ENCODE measurements around the gene PCP4.

GRCh38 chr21:39952265-39952664 lies 85.0 kb downstream of the PCP4 start:
- no peak for TF ChIP-seq POLR2A (IDR thresholded peaks at IDR 0.05)
- TF ChIP-seq, protein P1, sequence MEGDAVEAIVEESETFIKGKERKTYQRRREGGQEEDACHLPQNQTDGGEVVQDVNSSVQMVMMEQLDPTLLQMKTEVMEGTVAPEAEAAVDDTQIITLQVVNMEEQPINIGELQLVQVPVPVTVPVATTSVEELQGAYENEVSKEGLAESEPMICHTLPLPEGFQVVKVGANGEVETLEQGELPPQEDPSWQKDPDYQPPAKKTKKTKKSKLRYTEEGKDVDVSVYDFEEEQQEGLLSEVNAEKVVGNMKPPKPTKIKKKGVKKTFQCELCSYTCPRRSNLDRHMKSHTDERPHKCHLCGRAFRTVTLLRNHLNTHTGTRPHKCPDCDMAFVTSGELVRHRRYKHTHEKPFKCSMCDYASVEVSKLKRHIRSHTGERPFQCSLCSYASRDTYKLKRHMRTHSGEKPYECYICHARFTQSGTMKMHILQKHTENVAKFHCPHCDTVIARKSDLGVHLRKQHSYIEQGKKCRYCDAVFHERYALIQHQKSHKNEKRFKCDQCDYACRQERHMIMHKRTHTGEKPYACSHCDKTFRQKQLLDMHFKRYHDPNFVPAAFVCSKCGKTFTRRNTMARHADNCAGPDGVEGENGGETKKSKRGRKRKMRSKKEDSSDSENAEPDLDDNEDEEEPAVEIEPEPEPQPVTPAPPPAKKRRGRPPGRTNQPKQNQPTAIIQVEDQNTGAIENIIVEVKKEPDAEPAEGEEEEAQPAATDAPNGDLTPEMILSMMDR (IDR thresholded peaks at IDR 0.05) = no peak

All from thyroid gland (tissue), 4 donors.